GM19395 (cell line): ENCODE measurements around the gene DIS3L2.
"Not testable (repeated sequence)": the region's sequence is repeated elsewhere in the genome, so short reads cannot be mapped to it uniquely, and the experiment has no call there.

Experiments used
- ATAC-seq: cut with Tn5 transposase; IDR thresholded peaks from one replicate; pipeline ENCODE4 v1.9.1; 2021; ENCODE audit warnings: mild to moderate bottlenecking, moderate library complexity; ENCODE audit not compliant: unreplicated experiment

The DIS3L2 gene

DNA sequence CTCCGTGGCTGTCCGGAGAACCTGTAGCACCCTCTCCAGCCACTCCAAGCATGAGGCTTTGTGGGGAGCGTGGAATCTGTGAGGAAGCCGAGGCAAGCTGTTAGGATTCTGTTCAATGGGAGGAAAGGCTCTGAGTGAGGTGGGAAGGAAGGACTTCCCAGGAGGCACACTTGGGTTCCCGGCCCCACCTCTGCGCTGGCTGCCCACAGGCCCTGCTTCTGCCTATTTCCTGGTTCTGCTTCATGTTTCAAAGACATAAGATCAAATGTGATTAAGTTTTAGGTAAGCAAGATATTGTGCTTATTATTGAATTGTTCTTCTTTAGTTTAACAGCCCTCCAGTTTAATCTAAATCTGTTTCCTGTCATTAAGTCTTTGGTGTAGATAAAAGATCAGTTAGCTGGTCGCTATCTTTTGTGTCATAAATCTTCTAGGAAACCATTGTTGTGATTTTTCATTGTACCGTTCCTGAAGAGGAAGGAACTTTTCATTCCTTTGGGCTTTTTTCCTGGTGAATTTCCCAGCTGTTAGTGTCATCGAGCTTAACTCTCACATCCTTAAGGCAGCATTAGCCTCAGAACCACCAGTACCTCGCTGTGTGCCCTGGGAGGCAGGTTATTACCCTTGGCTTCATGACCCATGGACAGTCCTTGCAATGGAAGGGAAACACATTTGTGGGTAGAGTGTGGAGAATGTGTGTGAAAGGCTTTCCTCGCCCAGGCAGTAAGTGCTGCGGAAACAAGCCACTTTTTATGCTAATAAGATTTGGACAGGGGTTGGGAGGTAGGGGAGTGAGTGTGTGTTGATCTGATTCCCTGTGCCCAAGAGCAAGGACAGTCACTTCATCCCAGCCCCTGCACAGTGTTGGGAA lies 355.2 kb downstream of the DIS3L2 start:
- ATAC-seq, result no peak

- no peak for ATAC-seq
Observed at GRCh38 chr2:232318169-232318855, 356.8 kb downstream of the DIS3L2 start.

GRCh38 chr2:232319067-232319802 lies 357.7 kb downstream of the DIS3L2 start:
- no peak for ATAC-seq

DNA sequence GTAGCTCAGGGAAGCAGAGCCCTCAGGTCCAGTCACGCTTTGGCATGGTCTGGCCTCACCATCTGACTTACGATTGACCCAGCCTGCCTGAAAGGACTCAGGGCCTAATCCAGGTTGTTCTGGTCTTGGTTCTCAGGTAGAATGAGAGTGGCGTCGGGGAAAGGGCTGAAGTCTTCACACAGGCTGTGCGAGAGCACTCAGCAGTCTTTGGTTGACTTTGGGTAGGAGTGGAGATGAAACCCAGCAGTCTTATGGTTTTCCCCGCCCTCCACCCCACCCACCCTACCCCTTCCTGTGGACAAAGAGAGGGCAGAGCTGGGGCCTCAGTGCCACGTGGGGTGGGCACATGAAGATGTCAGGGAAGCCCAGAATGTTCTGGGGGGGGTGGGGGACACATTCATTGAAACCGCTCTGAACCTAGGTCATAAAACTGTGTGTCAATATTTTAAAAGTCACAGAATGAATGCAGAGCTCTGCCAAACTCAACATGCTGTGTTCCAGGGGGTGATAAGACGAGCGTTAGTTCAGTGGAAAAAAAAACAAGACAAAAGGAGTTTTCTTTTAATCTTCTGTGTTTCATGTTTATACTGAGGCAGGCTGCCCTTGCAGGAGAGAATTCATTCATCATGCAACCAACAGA lies 358.4 kb downstream of the DIS3L2 start:
- ATAC-seq, result no peak

GRCh38 chr2:232320443-232320803 lies 358.9 kb downstream of the DIS3L2 start:
- ATAC-seq, result no peak

GRCh38 chr2:232321156-232321816 lies 359.8 kb downstream of the DIS3L2 start:
- ATAC-seq, result no peak

- no peak for ATAC-seq
Observed at GRCh38 chr2:232321817-232322559, 360.5 kb downstream of the DIS3L2 start.

- ATAC-seq, result no peak
Observed at GRCh38 chr2:232322560-232323327, 361.2 kb downstream of the DIS3L2 start.

DNA sequence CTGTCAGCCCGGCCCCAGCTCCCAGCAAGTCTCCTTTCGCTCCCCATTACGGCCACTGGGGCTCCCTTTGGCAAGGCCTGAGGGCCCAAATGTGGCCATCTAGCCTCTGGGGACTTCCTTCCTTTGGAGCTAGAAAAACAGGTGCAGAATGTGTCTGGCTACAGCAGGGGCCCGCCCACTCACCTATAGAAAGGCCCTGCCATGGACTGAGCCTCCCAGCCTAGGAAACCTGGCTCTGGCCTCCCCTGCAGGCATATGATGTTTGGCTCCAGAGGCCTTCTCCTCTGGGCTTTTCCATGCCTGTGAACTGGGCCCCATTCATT lies 361.8 kb downstream of the DIS3L2 start:
- ATAC-seq, result no peak

DNA sequence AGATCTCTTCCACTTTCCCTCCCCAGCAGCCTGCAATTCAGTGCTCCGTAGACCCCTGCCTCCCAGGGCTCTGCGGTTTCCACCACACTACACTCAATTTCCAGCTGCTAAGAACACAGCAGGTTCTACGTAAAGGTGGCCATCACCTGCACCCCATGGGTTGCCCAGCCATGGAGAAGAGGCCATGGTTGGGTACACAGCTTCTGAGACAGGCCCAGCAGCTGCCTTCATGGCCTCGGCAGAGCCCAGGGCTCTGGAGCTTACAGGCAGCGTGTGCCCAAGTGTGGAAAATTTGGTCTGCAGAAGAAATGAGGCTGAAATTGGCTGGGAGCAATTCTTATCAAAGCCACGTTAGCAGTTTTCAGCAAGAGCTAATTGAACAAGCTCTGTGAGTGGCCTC lies 362.5 kb downstream of the DIS3L2 start:
- ATAC-seq, result not testable (repeated sequence)

GRCh38 chr2:232324778-232325177 lies 363.3 kb downstream of the DIS3L2 start:
- no peak for ATAC-seq

DNA sequence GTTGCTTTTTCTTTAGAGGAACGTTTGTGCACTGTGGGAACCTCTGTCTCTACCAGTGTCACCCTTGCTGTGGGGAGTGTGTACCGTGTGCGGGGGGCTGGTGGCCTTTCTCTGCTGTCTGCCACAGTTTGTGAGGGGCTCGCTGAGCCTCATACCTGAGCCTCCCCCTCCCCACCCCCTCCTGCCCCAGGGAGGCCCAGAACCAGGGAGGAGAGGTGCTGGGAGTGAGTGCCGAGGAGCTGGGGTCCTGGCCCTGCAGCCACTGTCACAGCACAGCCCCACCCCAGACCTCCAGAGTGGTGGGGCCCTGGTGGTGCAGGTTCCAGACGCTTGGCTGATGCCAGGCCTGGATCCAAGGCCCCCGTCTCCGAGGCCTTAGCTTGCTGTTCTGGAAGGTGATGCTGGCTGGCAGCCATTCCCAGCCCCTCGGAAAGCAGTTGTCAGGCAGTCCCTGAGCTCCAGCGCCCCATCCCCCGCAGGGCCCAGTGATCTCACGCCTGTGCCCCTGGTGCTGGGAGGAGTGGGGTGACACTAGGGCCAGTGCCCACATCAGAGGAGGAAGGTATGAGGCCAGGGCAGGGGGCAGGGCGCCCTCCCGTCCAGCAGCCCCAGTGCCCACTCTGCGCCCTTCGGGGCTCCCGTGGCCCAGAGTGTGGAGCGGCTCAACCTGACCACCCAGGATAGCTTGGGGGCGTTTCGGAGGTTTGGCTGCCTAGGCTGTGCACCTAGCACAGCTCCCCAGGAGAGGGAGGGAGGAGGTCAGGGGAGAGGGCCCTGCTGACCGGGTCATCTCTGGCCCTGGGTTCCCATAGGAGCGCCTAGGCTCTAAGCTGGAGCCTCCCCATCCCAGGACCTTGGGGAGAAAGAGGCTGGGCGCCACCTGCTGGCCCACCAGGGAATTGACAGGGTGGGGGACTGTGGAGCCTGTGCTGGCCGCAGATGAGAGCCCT lies 364.1 kb downstream of the DIS3L2 start:
- ATAC-seq, result no peak

DNA sequence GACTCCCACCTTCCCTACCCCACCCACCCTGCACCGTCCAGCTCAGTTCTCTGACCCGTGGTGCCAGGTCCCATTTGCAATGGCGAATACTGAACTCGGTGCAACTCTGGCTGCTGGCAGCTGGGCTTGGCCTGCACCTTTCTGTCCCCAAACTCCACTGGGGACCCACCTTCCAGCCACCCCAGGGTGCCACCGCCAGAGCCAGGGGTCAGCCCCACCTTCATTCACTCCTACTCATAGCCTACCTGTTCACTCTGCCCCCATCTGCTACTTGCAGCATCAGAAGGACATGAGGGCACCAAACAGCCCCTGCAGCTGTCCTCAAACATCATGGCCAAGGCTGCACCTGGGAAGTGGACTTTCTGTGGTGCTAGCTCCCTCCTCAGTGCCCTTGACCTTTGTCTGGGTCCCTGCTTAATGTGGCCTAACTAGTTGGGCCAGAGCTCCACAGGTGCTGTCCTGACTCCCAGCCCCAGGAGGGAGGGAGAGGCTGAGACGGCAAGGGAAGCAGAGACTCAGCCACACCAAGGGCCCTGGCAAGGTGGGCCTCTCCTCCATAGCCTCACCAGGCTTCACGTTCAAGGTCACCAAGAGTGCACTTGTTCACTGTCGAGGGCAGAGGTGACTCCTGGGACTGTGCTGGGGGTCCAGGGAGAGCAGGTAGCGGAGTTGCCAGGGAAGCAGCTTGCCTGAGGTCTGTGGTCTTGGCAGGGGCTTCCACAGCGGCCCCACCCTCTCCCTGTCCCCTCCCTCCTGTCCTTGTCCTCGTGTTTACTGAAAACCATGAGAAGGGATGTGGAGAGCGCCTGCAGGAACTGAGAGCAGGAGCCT lies 365.0 kb downstream of the DIS3L2 start:
- ATAC-seq, result not testable (repeated sequence)

GRCh38 chr2:232327105-232328031 lies 365.9 kb downstream of the DIS3L2 start:
- peak; percentile 59 for ATAC-seq

- no peak for ATAC-seq
Observed at GRCh38 chr2:232328032-232328422, 366.5 kb downstream of the DIS3L2 start.
